ENCODE results near the gene EYS.

EYS gene

GRCh38 chr6:65199121-65199520, 507.9 kb downstream of the EYS start:
- no peak for DNase-seq

- no peak for DNase-seq
Measured at GRCh38 chr6:65191471-65191870, 515.6 kb downstream of the EYS start.

- no peak for DNase-seq
Measured at GRCh38 chr6:65189236-65189881, 517.7 kb downstream of the EYS start.

GRCh38 chr6:65186826-65187225, 520.2 kb downstream of the EYS start:
- DNase-seq: no peak

GRCh38 chr6:65182681-65183080, 524.3 kb downstream of the EYS start:
- no peak for DNase-seq

- no peak for DNase-seq
Measured at GRCh38 chr6:65170273-65170672, 536.8 kb downstream of the EYS start.

- no peak for DNase-seq
Measured at GRCh38 chr6:65161661-65162060, 545.4 kb downstream of the EYS start.

GRCh38 chr6:65157025-65157424, 550.0 kb downstream of the EYS start:
- DNase-seq: no peak

- DNase-seq: no peak
Measured at GRCh38 chr6:65155083-65155482, 551.9 kb downstream of the EYS start.

- no peak for DNase-seq
Measured at GRCh38 chr6:65149841-65150240, 557.2 kb downstream of the EYS start.

GRCh38 chr6:65148839-65149238, 558.2 kb downstream of the EYS start:
- DNase-seq: no peak

- no peak for DNase-seq
Measured at GRCh38 chr6:65135567-65135966, 571.5 kb downstream of the EYS start.

GRCh38 chr6:65126667-65127066, 580.4 kb downstream of the EYS start:
- no peak for DNase-seq

- DNase-seq: no peak
Measured at GRCh38 chr6:65123521-65123920, 583.5 kb downstream of the EYS start.

GRCh38 chr6:65117817-65118409, 589.1 kb downstream of the EYS start:
- no peak for DNase-seq

GRCh38 chr6:65116326-65116725, 590.7 kb downstream of the EYS start:
- no peak for DNase-seq

- DNase-seq: no peak
Measured at GRCh38 chr6:65113581-65113980, 593.4 kb downstream of the EYS start.

GRCh38 chr6:65112435-65112834, 594.6 kb downstream of the EYS start:
- DNase-seq: no peak

GRCh38 chr6:65110031-65110430, 597.0 kb downstream of the EYS start:
- no peak for DNase-seq

GRCh38 chr6:65098349-65098748, 608.7 kb downstream of the EYS start:
- DNase-seq: no peak

GRCh38 chr6:65091561-65091960, 615.5 kb downstream of the EYS start:
- DNase-seq: no peak

- DNase-seq: no peak
Measured at GRCh38 chr6:65088575-65088974, 618.5 kb downstream of the EYS start.

GRCh38 chr6:65081756-65082155, 625.3 kb downstream of the EYS start:
- no peak for DNase-seq

- DNase-seq: no peak
Measured at GRCh38 chr6:65075705-65076230, 631.3 kb downstream of the EYS start.

GRCh38 chr6:65072500-65072899, 634.5 kb downstream of the EYS start:
- DNase-seq: no peak
